GM10266 (cell line): ENCODE data around the gene GLB1L2.
"Not testable (repeated sequence)": the region's sequence is repeated elsewhere in the genome, so short reads cannot be mapped to it uniquely, and the experiment has no call there.

Source experiments
- DNase-seq: peaks from one replicate; pipeline ENCODE4 v3.0.0; 2012; ENCODE audit errors: extremely low spot score
- TF ChIP-seq, protein P1 (sequence below): IDR thresholded peaks from 2 replicates; pipeline ENCODE4 v1.5.1; 2012; ENCODE audit warnings: mild to moderate bottlenecking, low read depth; ENCODE audit not compliant: control insufficient read depth, insufficient read depth; ENCODE audit errors: missing control alignments

The GLB1L2 gene

DNA sequence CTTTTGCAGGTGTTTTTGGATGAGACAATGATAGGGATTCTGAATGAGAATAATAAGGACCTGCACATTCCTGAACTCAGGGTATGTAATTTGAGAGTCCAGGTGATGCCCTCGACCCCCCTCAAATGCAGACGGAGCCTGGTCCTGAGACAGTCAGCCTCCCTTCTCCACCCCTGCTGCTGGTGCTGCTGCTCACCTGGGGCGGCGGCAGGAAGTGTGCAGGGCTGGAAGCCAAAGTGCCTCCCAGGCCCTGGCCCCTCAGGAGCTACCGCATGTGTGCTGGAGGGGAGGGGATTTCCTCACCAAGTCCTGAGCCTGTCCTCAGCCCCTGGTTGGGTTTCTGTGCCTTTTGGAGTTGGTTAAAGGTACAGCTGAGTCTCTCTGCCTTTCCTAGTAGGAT, 19.0 kb upstream of the GLB1L2 start:
- TF ChIP-seq, protein P1, sequence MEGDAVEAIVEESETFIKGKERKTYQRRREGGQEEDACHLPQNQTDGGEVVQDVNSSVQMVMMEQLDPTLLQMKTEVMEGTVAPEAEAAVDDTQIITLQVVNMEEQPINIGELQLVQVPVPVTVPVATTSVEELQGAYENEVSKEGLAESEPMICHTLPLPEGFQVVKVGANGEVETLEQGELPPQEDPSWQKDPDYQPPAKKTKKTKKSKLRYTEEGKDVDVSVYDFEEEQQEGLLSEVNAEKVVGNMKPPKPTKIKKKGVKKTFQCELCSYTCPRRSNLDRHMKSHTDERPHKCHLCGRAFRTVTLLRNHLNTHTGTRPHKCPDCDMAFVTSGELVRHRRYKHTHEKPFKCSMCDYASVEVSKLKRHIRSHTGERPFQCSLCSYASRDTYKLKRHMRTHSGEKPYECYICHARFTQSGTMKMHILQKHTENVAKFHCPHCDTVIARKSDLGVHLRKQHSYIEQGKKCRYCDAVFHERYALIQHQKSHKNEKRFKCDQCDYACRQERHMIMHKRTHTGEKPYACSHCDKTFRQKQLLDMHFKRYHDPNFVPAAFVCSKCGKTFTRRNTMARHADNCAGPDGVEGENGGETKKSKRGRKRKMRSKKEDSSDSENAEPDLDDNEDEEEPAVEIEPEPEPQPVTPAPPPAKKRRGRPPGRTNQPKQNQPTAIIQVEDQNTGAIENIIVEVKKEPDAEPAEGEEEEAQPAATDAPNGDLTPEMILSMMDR = no peak
- no peak for DNase-seq

DNA sequence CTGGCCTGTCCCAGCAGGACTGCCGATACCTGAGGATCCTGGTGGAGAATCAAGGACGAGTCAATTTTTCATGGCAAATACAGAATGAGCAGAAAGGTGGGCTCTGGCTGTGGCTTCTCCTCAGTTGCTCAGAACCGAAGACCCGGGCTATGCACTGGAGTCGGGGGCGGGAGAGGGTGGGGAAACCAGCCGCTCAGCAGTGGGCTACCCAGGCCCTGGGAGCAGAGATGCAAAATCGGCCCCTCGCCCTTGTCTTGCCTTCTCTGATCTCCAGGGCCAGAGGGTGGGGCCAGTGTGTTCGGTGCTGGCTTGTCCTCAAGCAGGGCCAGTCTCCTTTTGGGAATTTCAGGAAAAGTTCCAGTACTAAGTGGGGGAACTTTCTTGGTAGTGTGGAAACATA, 18.4 kb upstream of the GLB1L2 start:
- TF ChIP-seq, protein P1 = no peak
- DNase-seq = no peak

DNA sequence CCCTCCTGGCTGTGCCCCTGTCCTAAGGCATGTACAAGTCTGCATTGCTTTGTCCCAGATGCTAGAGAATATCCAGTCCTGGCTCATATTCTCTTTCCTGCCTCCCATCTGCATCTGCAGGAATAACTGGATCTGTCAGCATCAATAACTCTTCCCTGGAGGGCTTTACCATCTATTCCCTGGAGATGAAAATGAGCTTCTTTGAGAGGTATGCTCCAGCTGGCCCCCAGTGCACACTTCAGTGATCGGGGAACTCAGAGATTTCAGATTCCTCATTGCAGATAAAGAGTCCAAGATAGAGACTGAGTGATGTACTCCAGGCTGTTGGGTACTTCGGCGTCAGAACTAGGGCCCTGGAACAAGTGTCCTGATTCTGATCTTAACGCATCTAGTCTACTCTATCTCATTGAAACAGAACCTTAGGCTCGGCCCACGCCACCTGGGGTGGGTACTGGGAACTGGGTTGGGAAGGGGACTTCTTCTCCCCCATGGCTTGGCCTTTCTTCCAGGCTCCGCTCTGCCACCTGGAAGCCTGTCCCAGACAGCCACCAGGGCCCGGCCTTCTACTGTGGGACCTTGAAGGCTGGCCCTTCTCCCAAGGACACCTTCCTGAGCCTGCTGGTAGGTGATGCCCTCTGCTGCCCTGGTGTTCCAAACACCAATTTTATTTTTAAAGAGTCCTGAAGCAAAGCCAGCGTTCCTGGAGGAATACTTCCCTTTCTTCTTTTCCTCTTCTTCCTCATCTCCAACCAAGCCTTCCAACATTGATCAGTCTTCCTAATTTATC, 17.8 kb upstream of the GLB1L2 start:
- no peak for DNase-seq
- TF ChIP-seq, protein P1 = no peak

DNA sequence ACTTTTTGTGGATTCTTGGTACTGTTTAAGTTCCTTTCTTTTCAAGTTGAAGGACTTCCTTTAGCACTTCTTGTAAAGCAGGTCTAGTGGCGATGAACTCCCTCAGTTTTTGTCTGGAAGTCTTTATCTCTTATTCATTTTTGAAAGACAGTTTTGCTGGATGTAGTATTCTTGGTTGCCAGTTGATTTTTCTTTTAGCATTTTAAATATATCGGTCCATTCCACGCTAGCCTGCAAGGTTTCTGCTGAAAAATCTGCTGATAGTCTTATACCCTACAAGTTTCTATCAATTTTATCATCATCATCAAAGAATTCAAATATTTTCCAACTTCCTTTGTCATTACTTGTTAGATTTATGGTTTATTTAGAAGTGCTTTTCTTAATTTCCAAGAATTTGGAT, 14.7 kb upstream of the GLB1L2 start:
- TF ChIP-seq, protein P1 = no peak
- DNase-seq = no peak

DNA sequence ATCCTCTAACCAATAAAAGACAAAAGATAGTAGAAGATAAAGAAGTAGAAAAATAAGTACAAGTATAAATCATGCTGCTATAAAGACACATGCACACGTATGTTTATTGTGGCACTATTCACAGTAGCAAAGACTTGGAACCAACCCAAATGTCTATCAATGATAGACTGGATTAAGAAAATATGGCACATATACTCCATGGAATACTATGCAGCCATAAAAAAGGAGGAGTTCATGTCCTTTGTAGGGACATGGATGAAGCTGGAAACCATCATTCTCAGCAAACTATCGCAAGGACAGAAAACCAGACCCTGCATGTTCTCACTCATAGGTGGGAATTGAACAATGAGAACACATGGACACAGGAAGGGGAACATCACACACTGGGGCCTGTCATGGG, 10.4 kb upstream of the GLB1L2 start:
- DNase-seq = not testable (repeated sequence)

DNA sequence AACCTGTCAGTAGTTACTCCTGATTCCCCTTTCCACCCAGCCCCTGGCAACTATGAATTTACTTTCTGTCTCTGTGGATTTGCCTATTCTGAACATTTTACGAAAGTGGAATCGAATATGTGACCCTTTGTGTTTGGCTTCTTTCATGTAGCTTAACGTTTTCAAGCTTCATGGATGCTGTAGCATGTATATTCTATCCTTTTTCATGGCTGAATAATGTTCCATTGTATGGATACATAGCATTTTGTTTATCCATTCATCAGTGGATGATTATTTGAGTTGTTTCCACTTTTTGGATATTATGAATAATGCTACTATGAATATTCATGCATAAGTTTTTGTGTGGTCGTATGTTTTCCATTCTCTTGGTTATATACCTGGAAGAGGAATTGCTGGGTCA, 9.2 kb upstream of the GLB1L2 start:
- TF ChIP-seq, protein P1 = no peak
- no peak for DNase-seq

DNA sequence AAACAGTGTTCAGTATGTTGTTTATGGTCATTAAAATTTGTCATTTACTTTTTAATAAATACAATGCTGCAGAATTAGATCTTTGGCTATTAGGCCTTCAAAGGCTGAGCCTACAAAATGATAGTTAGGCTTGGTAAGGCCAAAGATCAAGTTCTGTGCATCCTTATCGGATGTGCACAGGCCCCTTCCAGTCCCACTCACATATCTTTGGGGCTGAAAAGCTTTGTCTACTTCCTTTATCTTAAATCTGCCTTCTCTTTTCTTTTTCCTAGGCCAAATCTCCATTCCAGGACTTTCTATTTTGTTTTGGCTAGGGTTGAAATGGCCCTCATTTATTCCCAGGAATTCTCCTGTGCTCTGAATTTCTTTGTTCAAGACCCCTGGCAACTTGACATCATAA, 3.4 kb upstream of the GLB1L2 start:
- TF ChIP-seq, protein P1 = no peak
- no peak for DNase-seq

DNA sequence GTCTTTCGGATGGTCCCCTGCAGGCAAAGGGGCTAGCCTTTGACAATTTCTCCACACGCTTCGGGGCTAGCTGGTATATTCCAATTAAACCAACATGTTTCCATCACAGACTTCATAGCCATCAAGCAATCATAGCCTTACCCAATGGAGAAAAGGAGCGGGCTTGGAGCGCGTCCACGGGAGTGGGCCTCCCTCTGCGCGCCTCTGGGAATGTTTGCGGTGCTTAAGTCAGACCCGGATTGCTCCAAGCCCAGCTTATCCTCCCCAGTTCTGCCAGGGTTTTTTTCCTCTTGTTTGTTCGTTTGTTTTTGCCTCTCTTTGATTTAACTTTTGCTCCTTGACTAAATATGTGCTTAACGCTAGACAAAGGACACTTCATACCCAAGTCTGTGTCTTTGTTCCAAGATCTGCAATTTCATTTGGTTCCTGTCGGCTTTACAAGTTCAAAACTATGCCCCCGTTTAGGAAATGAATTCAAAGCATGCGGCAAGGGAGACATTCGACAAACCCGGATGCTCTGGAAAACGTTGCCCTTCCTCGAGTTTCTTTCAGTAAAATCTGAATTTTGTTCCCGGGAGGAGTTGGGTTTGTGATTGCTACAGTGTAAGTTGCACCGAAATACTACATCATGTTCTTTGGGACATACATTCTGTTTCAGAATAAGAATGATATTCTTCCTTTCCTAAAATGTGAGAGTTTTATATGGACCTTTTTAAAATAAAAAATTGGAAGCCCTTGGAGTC, 1.0 kb upstream of the GLB1L2 start:
- DNase-seq = no peak

More for the DNA sequence above, 1.0 kb upstream of the GLB1L2 start:
- TF ChIP-seq, protein P1 = no peak
